Prostate gland (tissue), 2 donors: ENCODE measurements around the gene ABCA13. TPM values are rescaled to one million over a fixed set of nuclear protein-coding genes. Genes with fewer than 3 reads are reported as not detected.

Source experiments
- DNase-seq: peaks from one replicate; pipeline ENCODE4 v3.0.0-alpha.2; 2019; ENCODE audit warnings: low spot score
- H3K27ac ChIP-seq, 2 donors: fragments of 200-600 bp; sonication (generic); 2 replicates each; pipeline ENCODE4 v1.5.1; 2017 to 2019
- H3K27me3 ChIP-seq: fragments of 200-600 bp; sonication (generic); replicated peaks from 2 replicates; pipeline ENCODE4 v1.5.1; 2019; ENCODE audit not compliant: insufficient read depth
- H3K36me3 ChIP-seq, 2 donors: fragments of 200-600 bp; sonication (generic); 1 replicate in 1 of 2; 2 replicates in 1 of 2; pipeline versions ENCODE4 v1.5.1 to v1.8.1; 2017 to 2019
- H3K4me1 ChIP-seq: fragments of 200-600 bp; sonication (generic); replicated peaks from 2 replicates; pipeline ENCODE4 v1.5.1; 2019
- H3K4me3 ChIP-seq, 2 donors: fragments of 200-600 bp; sonication (generic); 2 replicates each; pipeline ENCODE4 v1.5.1; 2017 to 2019
- H3K9me3 ChIP-seq: fragments of 200-600 bp; sonication (generic); 2 replicates; pipeline ENCODE4 v1.5.1; 2017
- CTCF ChIP-seq, 4 experiments: fragments of 200-600 bp in 2 of 4; fragments of 450-650 bp in 2 of 4; sonication (generic) in 2 of 4; IDR thresholded peaks; 1 replicate in 3 of 4; 2 replicates in 1 of 4; pipeline ENCODE4 v1.5.1; 2016 to 2019; ENCODE audit warnings: antibody characterized with exemption in 4 of 4, mild to moderate bottlenecking in 2 of 4, moderate library complexity in 2 of 4
- POLR2A ChIP-seq: fragments of 450-650 bp; IDR thresholded peaks from one replicate; pipeline ENCODE4 v1.6.1; 2016; ENCODE audit warnings: antibody characterized with exemption, mild to moderate bottlenecking
- POLR2AphosphoS5 ChIP-seq: sonication (generic); formaldehyde crosslinking; IDR thresholded peaks from one replicate; pipeline ENCODE4 v1.6.1; 2017; ENCODE audit warnings: antibody characterized with exemption
- WGBS: methylation state at CpG from one replicate; pipeline ENCODE4 v1.1.5; 2018; 5-methylcytosine and 5-hydroxymethylcytosine counted together
- intact Hi-C: fragments of 100-400 bp; cut with DNase I; formaldehyde crosslinking; loops from one replicate; pipeline ENCODE4 v1.14.2; 2022
- total RNA-seq, 2 donors: library from RNA; depleted of rRNA; stranded (reverse); fragments of >200 nt; gene quantifications; one replicate each; pipeline ENCODE4 v1.1.0, GENCODE V29; 2016

The ABCA13 gene
- 1 to 10 TPM in 1 of 2 donors, under 1 TPM in 1; 0.14 to 3.5 TPM for total RNA-seq

- no peaks in the 10 kb centered on the region for H3K9me3 ChIP-seq
- H3K4me3 ChIP-seq = no peak within 1 kb of the TSS
- H3K36me3 ChIP-seq = no peaks in the 10 kb centered on the region
- no peak for TF ChIP-seq POLR2A
- WGBS = 58% methylated on average over 4 of the region's 4 CpGs
- intact Hi-C loops = no loop called here
- H3K4me1 ChIP-seq = no peaks in the 10 kb centered on the region
- no peaks in the 10 kb centered on the region for H3K27me3 ChIP-seq
- H3K27ac ChIP-seq = no peak within 1 kb of the TSS
- no peak for DNase-seq
These were observed at the start of gene ABCA13 for GRCh38 chr7:48171202-48171601. ABCA13 (plus strand) TSS chr7:48171458; CDS start chr7:48171484, 26 bp downstream.

- 96% methylated on average over 2 of the region's 2 CpGs for WGBS
- no peaks in the 10 kb centered on the region for H3K9me3 ChIP-seq
- no peaks in the 10 kb centered on the region for H3K27me3 ChIP-seq
- no peaks in the 10 kb centered on the region for H3K4me1 ChIP-seq
- H3K36me3 ChIP-seq = peaks cover 0 to 2% of the 10 kb centered on the region in 2 donors
- no peak overlapping the region for H3K4me3 ChIP-seq
- DNase-seq = no peak
- H3K27ac ChIP-seq = no peak overlapping the region
- no peak for TF ChIP-seq POLR2AphosphoS5
- TF ChIP-seq CTCF (IDR thresholded peaks at IDR 0.05) = no peak
- TF ChIP-seq POLR2A = no peak
- intact Hi-C loops = no loop called here
These were observed 45.2 kb upstream of the ABCA13 start for GRCh38 chr7:48126037-48126436.

- intact Hi-C loops = no loop called here
These were observed 40.6 kb upstream of the ABCA13 start for GRCh38 chr7:48130658-48131108.

GRCh38 chr7:48132792-48133191 is 38.5 kb upstream of the ABCA13 start:
- intact Hi-C loops = no loop called here
- TF ChIP-seq POLR2AphosphoS5 (no peak), POLR2A (no peak), CTCF (IDR thresholded peaks at IDR 0.05) (no peak)
- no peaks in the 10 kb centered on the region for H3K36me3 ChIP-seq
- H3K4me1 ChIP-seq = no peaks in the 10 kb centered on the region
- no peaks in the 10 kb centered on the region for H3K9me3 ChIP-seq
- no peak for DNase-seq
- no peak overlapping the region for H3K4me3 ChIP-seq
- H3K27ac ChIP-seq = no peak overlapping the region
- H3K27me3 ChIP-seq = no peaks in the 10 kb centered on the region

More at GRCh38 chr7:48130658-48131108, 40.6 kb upstream of the ABCA13 start:
- DNase-seq = no peak
- TF ChIP-seq POLR2AphosphoS5 = no peak
- no peak for TF ChIP-seq CTCF (IDR thresholded peaks at IDR 0.05)
- no peak for TF ChIP-seq POLR2A
- Histone ChIP-seq H3K27me3 (no peaks in the 10 kb centered on the region), H3K4me1 (no peaks in the 10 kb centered on the region), H3K9me3 (no peaks in the 10 kb centered on the region), H3K27ac (no peak overlapping the region), H3K4me3 (no peak overlapping the region), H3K36me3 (no peaks in the 10 kb centered on the region)

GRCh38 chr7:48139459-48139858 is 31.8 kb upstream of the ABCA13 start:
- intact Hi-C loops = no loop called here
- Histone ChIP-seq H3K27me3 (no peaks in the 10 kb centered on the region), H3K9me3 (no peaks in the 10 kb centered on the region), H3K4me1 (no peaks in the 10 kb centered on the region), H3K36me3 (no peaks in the 10 kb centered on the region), H3K27ac (no peak overlapping the region), H3K4me3 (no peak overlapping the region)
- 66% methylated on average over 3 of the region's 3 CpGs for WGBS
- no peak for DNase-seq
- TF ChIP-seq POLR2A = no peak
- no peak for TF ChIP-seq CTCF (IDR thresholded peaks at IDR 0.05)
- no peak for TF ChIP-seq POLR2AphosphoS5
